Measurements from ENCODE around the gene SCEL.
A peak's percentile ranks its signal among the peaks of the same experiment; 100 is the strongest.
"Not testable (repeated sequence)": the region's sequence is repeated elsewhere in the genome, so short reads cannot be mapped to it uniquely, and the experiment has no call there.

The SCEL gene

DNA sequence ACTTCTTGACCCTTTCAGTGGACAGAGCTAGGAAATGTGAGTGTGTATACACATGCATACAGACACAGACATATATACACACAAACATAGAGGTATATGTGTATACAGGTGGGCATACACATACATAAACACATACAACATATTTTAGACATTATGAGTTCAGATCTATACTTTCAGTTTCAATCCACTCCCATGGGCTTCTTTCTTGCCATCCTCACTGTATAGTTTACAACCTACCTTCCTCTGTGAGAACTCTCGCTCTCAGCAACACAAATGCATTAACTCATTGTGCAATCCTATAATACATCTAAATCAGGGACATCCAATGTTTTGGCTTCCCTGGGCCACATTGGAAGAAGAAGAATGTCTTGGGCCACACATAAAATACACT lies 21.2 kb upstream of the SCEL start:
- Mint-ChIP-seq H3K4me1 (peaks cover 21% of the 10 kb centered on the region), H3K4me3 (no peak overlapping the region), H3K27ac (no peak overlapping the region), H3K9me3 (no peaks in the 10 kb centered on the region), H3K27me3 (no peaks in the 10 kb centered on the region)
- ATAC-seq (no peak), DNase-seq (no peak)

DNA sequence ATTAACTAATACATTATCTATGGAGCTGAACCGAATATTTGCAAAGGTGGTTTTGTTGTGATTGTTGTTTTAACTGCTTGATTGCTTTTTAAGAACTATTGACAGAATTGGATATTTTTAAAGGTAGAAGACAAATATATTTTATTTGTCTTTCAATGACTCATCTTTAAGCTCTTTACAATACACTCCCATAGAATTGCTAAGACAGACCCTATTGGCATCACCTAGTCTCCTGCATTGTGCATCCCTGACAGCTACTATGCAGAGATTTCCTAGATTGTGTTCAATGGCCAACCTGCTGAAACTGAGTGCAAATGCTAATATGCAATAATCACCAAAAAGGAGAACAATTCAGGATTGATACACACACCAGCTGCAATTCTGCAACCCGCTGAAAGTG lies 19.7 kb upstream of the SCEL start:
- peaks cover 9% of the 10 kb centered on the region for H3K4me1 Mint-ChIP-seq
- no peaks in the 10 kb centered on the region for H3K9me3 Mint-ChIP-seq
- H3K27me3 Mint-ChIP-seq = peaks cover 2% of the 10 kb centered on the region
- DNase-seq (no peak), ATAC-seq (peak; percentile 27)
- no peak overlapping the region for H3K27ac Mint-ChIP-seq
- H3K4me3 Mint-ChIP-seq = no peak overlapping the region

DNA sequence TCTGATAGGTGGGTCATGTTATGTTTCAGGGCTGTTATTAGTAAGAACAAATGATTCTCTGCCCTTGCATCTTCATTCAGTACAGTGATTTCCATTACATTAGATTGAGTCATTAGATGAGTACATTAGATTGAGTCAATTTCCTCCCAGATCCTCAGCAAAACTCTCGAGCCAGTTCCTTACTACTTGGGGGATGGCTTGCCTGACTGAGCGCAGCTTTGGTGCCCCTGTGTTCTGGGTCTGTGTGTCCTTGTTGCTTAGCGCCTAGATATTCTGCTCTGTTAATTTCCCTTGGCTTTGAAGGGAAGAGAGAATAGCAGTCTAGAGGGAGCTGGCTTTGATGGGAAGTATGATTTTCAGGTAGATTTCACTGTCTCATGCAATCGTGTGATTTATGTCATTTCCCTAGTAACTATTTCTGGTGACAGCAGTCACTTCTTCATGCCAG lies 19.1 kb upstream of the SCEL start:
- H3K27ac Mint-ChIP-seq = peak overlapping the region in 1 of 2 donors; percentile 23
- no peaks in the 10 kb centered on the region for H3K9me3 Mint-ChIP-seq
- H3K27me3 Mint-ChIP-seq = peaks cover 8% of the 10 kb centered on the region
- H3K4me3 Mint-ChIP-seq = no peak overlapping the region
- ATAC-seq (peak; percentile 90), DNase-seq (peak in 1 of 2 donors; percentile 15)
- peaks cover 9% of the 10 kb centered on the region for H3K4me1 Mint-ChIP-seq

DNA sequence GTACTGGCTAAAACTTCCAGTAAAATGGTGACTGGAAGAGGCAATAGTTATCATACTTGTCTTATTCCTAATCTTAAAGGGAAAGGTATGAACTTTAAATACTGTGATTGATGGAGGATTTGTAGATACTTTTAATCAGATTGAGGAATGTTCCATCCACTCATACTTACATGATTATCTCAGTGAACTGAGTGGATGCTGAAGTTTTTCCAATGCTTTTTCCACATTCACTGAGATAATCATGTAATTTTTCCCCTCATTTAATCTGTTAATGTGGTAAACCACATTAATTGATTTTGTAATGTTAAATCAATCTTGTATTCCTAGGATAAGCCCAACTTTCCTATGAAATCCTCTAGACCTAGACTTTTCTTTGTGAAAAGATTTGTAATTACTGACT lies 17.2 kb upstream of the SCEL start:
- Mint-ChIP-seq H3K27ac (no peak overlapping the region), H3K27me3 (peaks cover 12% of the 10 kb centered on the region)

DNA sequence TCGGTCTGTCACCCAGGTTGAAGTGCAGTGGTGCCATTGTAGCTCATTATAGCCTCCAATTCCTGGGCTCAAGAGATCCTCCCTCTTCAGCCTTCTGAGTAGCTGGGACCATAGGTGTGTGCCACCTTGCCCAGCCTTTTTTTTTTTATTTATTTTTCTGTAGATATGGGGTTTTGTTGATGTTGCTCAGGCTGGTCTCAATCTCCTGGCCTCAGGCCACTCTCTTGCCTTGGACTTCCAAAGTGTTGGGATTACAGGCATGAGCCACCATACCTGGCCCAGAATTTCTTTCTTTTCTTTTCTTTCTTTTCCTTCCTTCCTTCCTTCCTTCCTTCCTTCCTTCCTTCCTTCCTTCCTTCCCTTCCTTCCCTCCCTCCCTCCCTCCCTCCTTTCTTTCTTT lies 16.1 kb upstream of the SCEL start:
- H3K4me1 Mint-ChIP-seq = peaks cover 15% of the 10 kb centered on the region
- peaks cover 12% of the 10 kb centered on the region for H3K27me3 Mint-ChIP-seq
- not testable (repeated sequence) for H3K9me3 Mint-ChIP-seq, H3K27ac Mint-ChIP-seq, ATAC-seq, DNase-seq, H3K4me3 Mint-ChIP-seq

More for the DNA sequence above, 17.2 kb upstream of the SCEL start:
- Mint-ChIP-seq H3K9me3 (no peaks in the 10 kb centered on the region), H3K4me3 (no peak overlapping the region), H3K4me1 (peaks cover 11% of the 10 kb centered on the region)
- ATAC-seq (no peak), DNase-seq (no peak)

DNA sequence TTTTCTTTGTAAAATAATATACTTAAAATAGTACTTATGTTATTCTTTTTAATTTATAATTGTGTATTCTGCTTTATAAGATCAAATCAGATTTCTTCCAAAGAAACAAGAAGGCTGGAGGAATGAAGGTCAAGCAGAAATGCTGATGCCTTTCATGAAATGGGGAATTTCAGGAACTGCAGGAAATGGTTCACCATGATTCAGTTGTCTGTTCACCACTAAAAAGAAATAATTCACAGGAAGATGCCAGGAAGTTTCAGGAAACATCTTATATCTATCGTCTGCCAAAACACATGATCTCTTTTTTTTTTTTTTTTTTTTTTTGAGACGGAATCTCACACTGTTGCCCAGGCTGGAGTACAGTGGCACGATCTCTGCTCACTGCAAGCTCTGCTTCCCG lies 15.7 kb upstream of the SCEL start:
- no peak overlapping the region for H3K4me3 Mint-ChIP-seq
- no peak for ATAC-seq
- DNase-seq = no peak
- peaks cover 16% of the 10 kb centered on the region for H3K4me1 Mint-ChIP-seq
- H3K27me3 Mint-ChIP-seq = peaks cover 12% of the 10 kb centered on the region
- H3K9me3 Mint-ChIP-seq = no peaks in the 10 kb centered on the region
- no peak overlapping the region for H3K27ac Mint-ChIP-seq

DNA sequence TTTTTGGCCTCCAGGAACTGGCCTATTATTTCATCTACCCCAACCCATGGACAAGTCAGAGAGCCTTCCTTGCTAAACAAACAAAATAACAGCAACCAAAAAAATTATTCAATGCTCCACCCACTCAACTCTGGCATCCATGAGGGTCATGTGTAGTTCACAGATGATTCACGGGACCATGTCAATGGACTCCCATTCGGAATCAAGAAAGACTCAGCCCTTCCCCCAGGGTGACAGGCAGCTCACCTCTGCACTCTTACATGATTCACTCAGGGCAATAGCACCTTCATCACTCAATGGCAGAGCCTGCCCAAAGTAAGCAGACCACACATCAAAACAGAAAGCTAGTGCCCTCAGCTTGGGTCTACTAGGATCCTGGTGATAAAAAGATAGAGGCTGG lies 14.3 kb upstream of the SCEL start:
- Mint-ChIP-seq H3K27ac (no peak overlapping the region), H3K4me1 (peaks cover 23% of the 10 kb centered on the region), H3K27me3 (peaks cover 12% of the 10 kb centered on the region), H3K9me3 (no peaks in the 10 kb centered on the region), H3K4me3 (no peak overlapping the region)
- ATAC-seq (no peak), DNase-seq (no peak)

DNA sequence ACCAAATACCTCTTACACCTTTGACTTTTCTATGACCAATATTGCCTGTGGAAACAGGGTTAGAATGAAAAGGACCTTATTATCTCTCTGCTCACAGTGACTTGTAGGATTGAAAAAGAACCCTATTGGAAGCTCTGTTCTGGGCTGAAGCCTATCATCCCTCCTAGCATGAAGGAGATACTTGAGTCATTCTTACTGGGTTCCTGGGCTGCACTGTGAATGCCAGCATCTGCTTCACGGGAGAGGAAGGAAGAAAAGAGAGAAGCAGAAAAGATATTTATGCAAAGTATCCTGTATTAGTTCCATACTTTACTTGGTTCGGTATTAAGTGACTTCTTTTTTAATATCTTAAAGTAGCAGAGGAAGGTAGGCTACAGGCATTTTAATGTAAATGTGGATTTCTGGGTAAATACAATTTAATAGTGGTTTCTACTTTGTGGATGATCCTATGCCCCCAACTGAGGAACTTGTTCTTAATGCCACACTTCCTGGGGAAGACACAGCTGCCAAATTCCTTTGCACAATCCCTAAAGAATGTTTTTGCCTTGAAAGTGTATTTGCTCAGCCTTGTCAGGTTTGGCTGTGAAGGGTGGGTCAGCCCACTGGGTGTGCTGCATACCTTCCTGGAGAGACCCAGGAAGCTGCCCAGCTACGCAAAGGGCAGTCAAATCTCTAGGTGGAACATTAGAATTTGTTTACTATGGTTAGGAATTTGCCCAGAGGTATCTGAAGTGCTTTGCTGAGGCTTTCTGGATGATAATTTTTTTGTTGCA lies 13.7 kb upstream of the SCEL start:
- Mint-ChIP-seq H3K4me3 (no peak overlapping the region), H3K27me3 (peaks cover 13% of the 10 kb centered on the region), H3K9me3 (no peaks in the 10 kb centered on the region), H3K27ac (no peak overlapping the region), H3K4me1 (peaks cover 23% of the 10 kb centered on the region)
- ATAC-seq = no peak
- no peak for DNase-seq

DNA sequence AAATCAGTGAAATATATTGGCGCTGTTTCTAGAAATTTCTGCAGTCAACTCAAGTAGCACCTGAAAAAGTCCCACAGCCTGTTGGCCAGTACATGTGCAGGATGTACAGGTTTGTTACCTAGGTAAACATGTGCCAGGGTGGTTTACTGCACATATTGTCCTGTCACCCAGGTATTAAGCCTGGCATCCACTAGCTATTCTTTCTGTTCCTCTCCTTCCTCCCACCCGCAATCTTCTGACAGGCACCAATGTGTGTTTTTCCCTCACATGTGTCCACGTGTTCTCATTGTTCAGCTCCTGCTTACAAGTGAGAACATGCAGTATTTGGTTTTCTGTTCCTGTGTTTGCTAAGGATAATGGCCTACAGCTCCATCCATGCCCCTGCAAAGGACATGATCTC lies 13.1 kb upstream of the SCEL start:
- DNase-seq = no peak
- Mint-ChIP-seq H3K9me3 (no peaks in the 10 kb centered on the region), H3K4me1 (peaks cover 23% of the 10 kb centered on the region), H3K27me3 (peaks cover 18% of the 10 kb centered on the region), H3K27ac (no peak overlapping the region), H3K4me3 (no peak overlapping the region)
- no peak for ATAC-seq

DNA sequence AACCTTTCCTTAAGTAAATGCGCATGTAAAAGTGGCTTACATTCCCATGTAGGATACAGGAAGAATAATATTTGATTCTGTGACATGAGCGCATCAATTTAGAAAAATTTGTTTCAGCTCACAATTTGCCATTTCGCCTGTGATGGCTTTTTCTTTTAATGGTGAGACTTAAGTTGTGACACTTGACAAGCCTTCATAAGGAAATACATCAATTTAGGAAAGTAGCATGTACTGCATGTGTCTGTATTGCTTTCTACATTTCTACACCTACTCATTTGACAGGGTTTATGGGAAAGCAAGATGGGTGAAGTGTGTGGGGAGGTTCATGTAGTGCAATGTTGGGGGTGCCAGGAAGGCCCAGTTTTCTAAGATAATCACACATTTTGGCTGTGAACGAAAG lies 12.1 kb upstream of the SCEL start:
- DNase-seq = no peak
- Mint-ChIP-seq H3K27me3 (peaks cover 18% of the 10 kb centered on the region), H3K9me3 (no peaks in the 10 kb centered on the region), H3K27ac (no peak overlapping the region), H3K4me1 (peaks cover 23% of the 10 kb centered on the region), H3K4me3 (no peak overlapping the region)
- ATAC-seq = peak; percentile 15

DNA sequence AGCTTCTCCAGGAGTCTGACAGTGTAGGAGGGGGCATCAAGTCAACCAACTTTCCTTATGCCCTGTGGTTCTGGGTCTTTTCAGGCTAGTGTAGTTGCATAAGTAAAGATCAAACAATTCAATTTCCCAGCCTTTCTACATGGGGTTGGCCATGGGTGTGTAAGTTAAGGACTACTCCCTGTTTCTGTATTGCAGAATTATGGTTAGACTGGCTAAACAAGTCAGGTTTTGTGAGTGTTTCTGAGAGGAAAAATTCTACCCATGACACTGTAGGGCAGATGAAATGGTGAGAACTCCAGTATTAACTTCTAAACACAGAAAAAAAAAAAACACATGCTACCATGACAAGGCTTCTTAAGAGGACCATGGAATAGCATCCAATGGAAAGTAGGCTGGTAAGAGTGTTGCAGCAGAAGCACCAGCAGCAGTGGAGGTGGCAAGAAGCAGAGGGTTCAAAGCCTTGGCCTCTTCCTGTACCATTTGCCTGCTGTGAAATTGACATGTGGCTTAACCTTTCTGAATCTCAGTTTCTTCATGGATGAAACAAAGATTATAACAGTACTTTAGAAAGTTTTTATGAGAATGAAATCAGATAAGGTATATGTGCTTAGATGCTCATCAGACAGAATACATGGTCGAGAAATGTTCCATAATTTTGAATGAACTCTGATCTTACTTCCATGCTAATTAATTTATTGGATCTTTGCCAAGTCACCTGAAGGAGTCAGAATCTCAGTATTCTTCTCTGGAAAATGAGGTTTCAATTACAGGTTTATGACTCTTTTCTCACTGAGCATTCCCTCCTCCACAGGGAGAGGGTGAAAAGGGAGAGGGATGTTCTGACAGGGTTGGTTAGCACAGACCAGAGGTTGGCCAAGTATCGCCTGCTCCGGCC lies 11.4 kb upstream of the SCEL start:
- no peak overlapping the region for H3K4me3 Mint-ChIP-seq
- ATAC-seq = peak; percentile 78
- peaks cover 28% of the 10 kb centered on the region for H3K4me1 Mint-ChIP-seq
- H3K9me3 Mint-ChIP-seq = no peaks in the 10 kb centered on the region
- no peak for DNase-seq
- H3K27ac Mint-ChIP-seq = peak overlapping the region in 1 of 2 donors; percentile 55
- peaks cover 18% of the 10 kb centered on the region for H3K27me3 Mint-ChIP-seq

DNA sequence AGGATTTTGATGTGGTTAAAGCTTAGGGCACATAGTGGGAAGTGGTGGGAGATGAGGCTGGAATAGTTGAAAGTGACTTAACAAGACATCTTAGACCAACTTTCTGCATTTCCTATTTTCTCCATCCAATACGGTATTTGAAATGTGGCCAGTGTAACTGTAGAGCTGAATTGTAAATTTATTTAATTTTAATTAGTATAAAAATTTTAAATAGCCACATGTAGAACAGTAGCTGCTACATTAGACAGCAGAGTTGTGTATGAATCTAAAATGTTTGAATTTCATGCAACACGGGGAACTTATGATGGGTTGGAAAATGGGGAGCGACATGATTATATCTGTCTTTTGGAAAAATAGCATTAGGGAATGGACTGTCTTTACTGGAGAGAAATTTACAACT lies 7.1 kb upstream of the SCEL start:
- DNase-seq (no peak), ATAC-seq (no peak)
- Mint-ChIP-seq H3K27ac (no peak overlapping the region), H3K27me3 (peaks cover 6% of the 10 kb centered on the region), H3K9me3 (no peaks in the 10 kb centered on the region), H3K4me3 (no peak overlapping the region), H3K4me1 (peaks cover 25% of the 10 kb centered on the region)

DNA sequence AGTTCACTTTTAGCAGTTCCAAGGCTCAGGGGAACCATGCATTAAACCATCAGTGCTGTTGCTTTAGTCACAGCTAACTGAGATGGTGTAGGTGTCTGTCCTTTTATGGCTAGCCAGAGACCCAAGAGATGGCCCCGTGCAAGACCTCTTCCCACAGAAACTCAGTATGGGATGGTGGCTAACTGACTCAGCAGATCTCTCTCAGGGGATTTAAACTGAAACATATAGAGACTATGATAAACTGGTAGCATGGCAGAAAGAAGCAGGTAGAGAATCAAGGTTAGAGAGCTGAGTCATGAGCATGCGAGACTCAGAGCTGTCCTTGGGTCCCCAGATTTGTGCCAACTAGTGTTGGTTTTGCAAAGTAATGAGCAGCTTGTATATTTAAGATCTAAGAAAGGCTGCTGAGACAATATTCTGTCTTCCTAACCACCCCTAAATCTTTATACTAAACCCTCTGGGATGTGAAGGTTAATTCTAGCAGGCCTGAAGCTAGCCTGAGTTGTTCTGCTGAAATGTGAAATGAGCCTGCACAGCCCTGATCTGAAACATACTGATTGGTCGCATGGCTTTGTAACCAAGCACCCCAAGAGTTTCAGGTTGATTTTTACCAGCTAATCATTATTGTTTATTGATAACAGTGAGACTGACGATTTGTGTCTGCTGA lies 6.5 kb upstream of the SCEL start:
- H3K4me3 Mint-ChIP-seq = no peak overlapping the region
- H3K4me1 Mint-ChIP-seq = peaks cover 20% of the 10 kb centered on the region
- H3K27me3 Mint-ChIP-seq = peaks cover 6% of the 10 kb centered on the region
- ATAC-seq (peak; percentile 70), DNase-seq (no peak)
- H3K27ac Mint-ChIP-seq = no peak overlapping the region
- H3K9me3 Mint-ChIP-seq = no peaks in the 10 kb centered on the region

DNA sequence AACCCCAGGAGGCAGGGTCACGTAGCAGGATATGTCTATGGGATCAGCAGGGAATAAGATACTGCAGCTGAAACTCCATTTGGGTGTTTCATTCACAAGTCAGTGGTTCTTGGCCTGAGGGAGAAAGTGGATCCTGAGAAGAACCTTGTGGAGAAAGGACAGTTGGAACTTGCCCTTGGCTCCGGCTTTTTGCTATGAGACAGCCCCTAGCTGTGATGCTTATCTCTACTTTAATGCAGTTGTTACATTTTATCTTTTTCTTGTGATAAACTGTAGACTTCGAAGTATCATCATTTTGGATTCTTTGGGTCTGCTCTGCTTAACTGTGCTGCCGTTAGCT lies 6.0 kb upstream of the SCEL start:
- no peak overlapping the region for H3K27ac Mint-ChIP-seq
- H3K4me3 Mint-ChIP-seq = no peak overlapping the region
- DNase-seq = no peak
- H3K4me1 Mint-ChIP-seq = peaks cover 15% of the 10 kb centered on the region
- ATAC-seq = no peak
- peaks cover 6% of the 10 kb centered on the region for H3K27me3 Mint-ChIP-seq
- H3K9me3 Mint-ChIP-seq = no peaks in the 10 kb centered on the region

DNA sequence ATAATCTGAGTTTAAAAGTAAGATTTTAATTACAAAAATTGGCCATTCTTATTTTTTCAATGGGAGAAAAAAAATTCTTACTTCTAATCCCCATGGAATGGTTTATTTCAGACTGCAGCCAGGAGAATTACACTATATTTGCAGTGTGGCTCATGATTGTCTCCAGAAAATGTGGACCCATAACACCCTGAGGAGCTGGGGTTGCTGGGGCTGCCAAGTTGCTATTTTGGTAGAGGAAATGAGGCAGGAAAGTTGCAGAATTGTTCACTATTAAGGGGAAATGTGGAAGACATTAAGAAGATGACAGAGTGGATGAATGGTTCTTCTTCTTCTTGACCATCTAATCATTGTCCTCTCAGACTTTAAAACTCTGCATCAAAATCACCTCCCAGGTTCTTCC lies 4.6 kb upstream of the SCEL start:
- peaks cover 6% of the 10 kb centered on the region for H3K4me1 Mint-ChIP-seq
- H3K27ac Mint-ChIP-seq = no peak overlapping the region
- H3K27me3 Mint-ChIP-seq = peaks cover 6% of the 10 kb centered on the region
- DNase-seq (no peak), ATAC-seq (no peak)
- H3K4me3 Mint-ChIP-seq = no peak overlapping the region
- H3K9me3 Mint-ChIP-seq = no peaks in the 10 kb centered on the region

DNA sequence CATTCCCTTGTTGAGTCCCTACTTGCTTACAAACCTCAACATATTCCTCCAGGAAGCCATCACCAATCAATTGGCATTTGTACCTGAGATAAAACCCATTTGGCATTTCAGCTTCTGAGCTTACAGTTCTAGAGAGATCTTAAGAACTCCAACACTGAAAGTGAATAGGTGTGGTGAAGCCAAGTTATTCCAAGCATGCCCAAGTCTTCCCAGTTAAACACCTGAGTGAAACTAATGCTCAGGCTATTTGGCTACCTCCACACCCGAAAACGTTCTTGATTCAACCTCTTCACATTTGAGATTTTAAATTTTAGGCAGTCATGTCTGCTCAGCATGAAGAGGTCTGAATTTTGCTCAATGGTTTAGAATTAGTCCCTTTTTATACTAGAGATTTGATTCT lies 2.5 kb upstream of the SCEL start:
- no peaks in the 10 kb centered on the region for H3K27me3 Mint-ChIP-seq
- DNase-seq (no peak), ATAC-seq (no peak)
- H3K4me1 Mint-ChIP-seq = peaks cover 5% of the 10 kb centered on the region
- H3K9me3 Mint-ChIP-seq = no peaks in the 10 kb centered on the region
- H3K27ac Mint-ChIP-seq = no peak overlapping the region
- H3K4me3 Mint-ChIP-seq = no peak overlapping the region
